ENCODE data around the gene FLVCR1.
"Not testable (repeated sequence)": the region's sequence is repeated elsewhere in the genome, so short reads cannot be mapped to it uniquely, and the experiment has no call there.

Gene FLVCR1

DNA sequence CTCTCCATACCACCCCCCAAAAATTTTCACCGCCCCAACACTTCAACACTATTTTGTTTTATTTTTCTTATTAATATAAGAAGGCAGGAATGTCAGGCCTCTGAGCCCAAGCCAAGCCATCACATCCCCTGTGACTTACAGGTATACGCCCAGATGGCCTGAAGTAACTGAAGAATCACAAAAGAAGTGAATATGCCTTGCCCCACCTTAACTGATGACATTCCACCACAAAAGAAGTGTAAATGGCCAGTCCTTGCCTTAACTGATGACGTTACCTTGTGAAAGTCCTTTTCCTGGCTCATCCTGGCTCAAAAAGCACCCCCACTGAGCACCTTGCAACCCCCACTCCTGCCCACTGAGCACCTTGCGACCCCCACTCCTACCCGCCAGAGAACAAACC, 56.0 kb downstream of the FLVCR1 start:
- H3K9ac ChIP-seq (ENCODE audit: low read length); H3K4me2 ChIP-seq (ENCODE audit: low read depth, low read length, poor library complexity, severe bottlenecking); H3K4me3 ChIP-seq (ENCODE audit: insufficient read depth, low read length, poor library complexity, severe bottlenecking); H3K9me3 ChIP-seq (ENCODE audit: insufficient read depth, low read length); H3K9me2 ChIP-seq (replicated peaks; ENCODE audit: insufficient read depth, low read length); H3K27me3 ChIP-seq (ENCODE audit: low read length); H2AFZ ChIP-seq (ENCODE audit: low read depth, low read length, severe bottlenecking); H3K36me3 ChIP-seq (ENCODE audit: low read length); H3F3A ChIP-seq (ENCODE audit: insufficient read depth); H3K79me2 ChIP-seq (ENCODE audit: insufficient read depth, low read length); H3K27ac ChIP-seq (ENCODE audit: low read depth, low read length); H4K20me1 ChIP-seq (ENCODE audit: low read depth, low read length): not testable (repeated sequence)

GRCh38 chr1:212914789-212915188, 56.7 kb downstream of the FLVCR1 start:
- Histone ChIP-seq H3K4me3 (ENCODE audit: insufficient read depth, low read length, poor library complexity, severe bottlenecking) (no peak overlapping the region), H3K9me3 (ENCODE audit: insufficient read depth, low read length) (no peaks in the 10 kb centered on the region), H3K4me2 (ENCODE audit: low read depth, low read length, poor library complexity, severe bottlenecking) (no peak overlapping the region), H4K20me1 (ENCODE audit: low read depth, low read length) (no peaks in the 10 kb centered on the region), H3K79me2 (ENCODE audit: insufficient read depth, low read length) (no peaks in the 10 kb centered on the region), H3K9ac (ENCODE audit: low read length) (no peak overlapping the region), H3K27ac (ENCODE audit: low read depth, low read length) (no peak overlapping the region), H3K27me3 (ENCODE audit: low read length) (no peaks in the 10 kb centered on the region), H3F3A (ENCODE audit: insufficient read depth) (no peaks in the 10 kb centered on the region), H3K9me2 (replicated peaks; ENCODE audit: insufficient read depth, low read length) (no peaks in the 10 kb centered on the region), H3K36me3 (ENCODE audit: low read length) (no peaks in the 10 kb centered on the region), H2AFZ (ENCODE audit: low read depth, low read length, severe bottlenecking) (no peak overlapping the region)
- no peak for TF ChIP-seq EZH2phosphoT487 (conservative IDR thresholded peaks at IDR 0.05; ENCODE audit: low read length)
- TF ChIP-seq CTCF (IDR thresholded peaks at IDR 0.05; ENCODE audit: insufficient read depth, low read length, poor library complexity, severe bottlenecking), result no peak

DNA sequence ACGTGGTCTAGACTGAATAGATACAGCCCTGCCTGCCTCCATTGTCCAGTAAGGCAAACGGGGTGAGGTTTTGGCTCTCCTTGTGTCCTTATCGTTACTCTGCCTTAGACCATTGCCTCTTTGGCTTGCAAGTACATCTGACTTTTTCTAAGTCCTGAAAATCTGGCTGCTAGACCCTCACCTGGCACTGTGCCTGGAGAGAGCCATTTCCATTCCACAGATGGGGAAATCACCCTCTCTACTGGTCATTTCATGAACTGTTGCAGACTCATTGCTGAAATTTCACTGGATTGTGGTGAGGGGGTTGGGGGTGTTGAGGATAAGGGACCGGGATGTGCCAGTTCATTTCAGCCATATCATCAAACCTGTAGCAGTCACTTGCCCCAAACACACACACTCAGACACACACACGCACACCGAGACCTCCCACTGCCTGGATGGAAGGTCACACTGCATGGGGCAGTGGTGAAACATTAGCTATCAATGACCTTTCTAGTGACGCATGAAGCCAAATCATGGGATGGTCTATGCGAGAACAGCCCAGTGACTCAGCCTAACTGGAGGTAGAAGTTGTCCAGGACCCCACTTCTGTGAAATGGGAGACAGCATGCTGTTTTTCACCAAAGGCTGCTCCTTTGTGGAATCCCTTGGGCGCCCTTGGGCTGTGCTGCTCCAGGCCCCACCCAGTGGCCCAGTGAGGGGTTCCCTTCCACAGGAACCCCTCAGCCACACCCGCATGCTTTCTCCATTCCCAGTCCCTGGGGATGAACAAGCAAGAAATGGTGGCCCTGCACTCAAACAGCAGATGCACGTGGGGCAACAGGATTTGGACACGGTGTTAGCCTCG, 57.4 kb downstream of the FLVCR1 start:
- H3K9me3 ChIP-seq (ENCODE audit: insufficient read depth, low read length), result no peaks in the 10 kb centered on the region
- H3K79me2 ChIP-seq (ENCODE audit: insufficient read depth, low read length), result no peaks in the 10 kb centered on the region
- no peak overlapping the region for H2AFZ ChIP-seq (ENCODE audit: low read depth, low read length, severe bottlenecking)
- H3K9me2 ChIP-seq (replicated peaks; ENCODE audit: insufficient read depth, low read length), result no peaks in the 10 kb centered on the region
- no peaks in the 10 kb centered on the region for H3F3A ChIP-seq (ENCODE audit: insufficient read depth)
- no peaks in the 10 kb centered on the region for H4K20me1 ChIP-seq (ENCODE audit: low read depth, low read length)
- no peak overlapping the region for H3K27ac ChIP-seq (ENCODE audit: low read depth, low read length)
- no peaks in the 10 kb centered on the region for H3K27me3 ChIP-seq (ENCODE audit: low read length)
- no peak overlapping the region for H3K4me3 ChIP-seq (ENCODE audit: insufficient read depth, low read length, poor library complexity, severe bottlenecking)
- no peak overlapping the region for H3K4me2 ChIP-seq (ENCODE audit: low read depth, low read length, poor library complexity, severe bottlenecking)
- H3K9ac ChIP-seq (ENCODE audit: low read length), result no peak overlapping the region
- no peaks in the 10 kb centered on the region for H3K36me3 ChIP-seq (ENCODE audit: low read length)
- TF ChIP-seq CTCF (IDR thresholded peaks at IDR 0.05; ENCODE audit: insufficient read depth, low read length, poor library complexity, severe bottlenecking), result no peak
- TF ChIP-seq EZH2phosphoT487 (conservative IDR thresholded peaks at IDR 0.05; ENCODE audit: low read length), result no peak

DNA sequence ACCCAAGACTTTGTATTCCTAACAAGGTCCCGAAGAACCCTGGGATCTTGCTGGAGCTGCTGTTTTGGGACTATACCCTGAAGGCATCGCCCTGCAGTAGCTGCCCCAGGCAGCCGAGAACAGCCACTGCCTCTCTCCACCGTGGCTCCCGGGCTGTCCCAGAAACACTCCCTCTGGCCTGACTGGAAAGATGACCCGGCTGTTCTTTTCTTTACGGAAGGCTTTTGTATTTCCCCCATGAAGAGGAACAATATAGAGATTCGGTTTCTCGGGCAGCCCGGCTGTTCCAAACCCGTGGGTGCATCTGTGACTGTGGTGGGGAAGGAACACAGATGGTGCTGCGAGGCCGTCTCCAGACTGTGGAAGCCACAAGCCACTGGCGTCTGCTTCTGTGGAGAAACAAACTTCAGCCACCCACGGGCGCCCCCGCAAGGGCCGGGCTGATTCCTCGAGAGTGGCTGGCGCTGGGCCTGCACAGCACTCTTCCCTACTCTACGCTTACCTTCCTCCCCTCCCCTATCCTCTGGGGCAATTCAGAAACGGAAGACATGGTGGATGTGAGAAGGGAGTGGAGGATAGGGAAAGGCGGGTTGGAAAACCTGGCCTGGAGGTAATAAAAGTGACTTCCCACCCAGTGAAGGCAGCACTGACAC, 58.5 kb downstream of the FLVCR1 start:
- Histone ChIP-seq H3K9me2 (replicated peaks; ENCODE audit: insufficient read depth, low read length) (no peaks in the 10 kb centered on the region), H4K20me1 (ENCODE audit: low read depth, low read length) (no peaks in the 10 kb centered on the region), H3K27ac (ENCODE audit: low read depth, low read length) (no peak overlapping the region), H2AFZ (ENCODE audit: low read depth, low read length, severe bottlenecking) (no peak overlapping the region), H3K79me2 (ENCODE audit: insufficient read depth, low read length) (no peaks in the 10 kb centered on the region), H3K9me3 (ENCODE audit: insufficient read depth, low read length) (no peaks in the 10 kb centered on the region), H3K4me3 (ENCODE audit: insufficient read depth, low read length, poor library complexity, severe bottlenecking) (no peak overlapping the region), H3F3A (ENCODE audit: insufficient read depth) (no peaks in the 10 kb centered on the region), H3K4me2 (ENCODE audit: low read depth, low read length, poor library complexity, severe bottlenecking) (no peak overlapping the region), H3K27me3 (ENCODE audit: low read length) (no peaks in the 10 kb centered on the region), H3K9ac (ENCODE audit: low read length) (no peak overlapping the region), H3K36me3 (ENCODE audit: low read length) (no peaks in the 10 kb centered on the region)
- TF ChIP-seq CTCF (IDR thresholded peaks at IDR 0.05; ENCODE audit: insufficient read depth, low read length, poor library complexity, severe bottlenecking) (no peak), EZH2phosphoT487 (conservative IDR thresholded peaks at IDR 0.05; ENCODE audit: low read length) (no peak)

Measured in SU-DHL-6 (cell line).